MM.1S (cell line): ENCODE measurements around the gene CLEC16A.

Experiments
- CTCF ChIP-seq: fragments of 300-600 bp; sonication (generic); IDR thresholded peaks from 2 replicates; pipeline ENCODE4 v1.5.1; 2016; ENCODE audit warnings: antibody characterized with exemption, low read length, mixed read lengths
- EZH2 ChIP-seq: fragments of 300-600 bp; sonication (generic); optimal IDR thresholded peaks from 2 replicates; pipeline ENCODE3; 2017; ENCODE audit warnings: low read depth, mild to moderate bottlenecking, antibody characterized with exemption, low read length, mixed read lengths
- EZH2phosphoT487 ChIP-seq: fragments of 300-600 bp; sonication (generic); IDR thresholded peaks from 2 replicates; pipeline ENCODE4 v1.6.1; 2018; ENCODE audit warnings: antibody characterized with exemption, low read length

DNA sequence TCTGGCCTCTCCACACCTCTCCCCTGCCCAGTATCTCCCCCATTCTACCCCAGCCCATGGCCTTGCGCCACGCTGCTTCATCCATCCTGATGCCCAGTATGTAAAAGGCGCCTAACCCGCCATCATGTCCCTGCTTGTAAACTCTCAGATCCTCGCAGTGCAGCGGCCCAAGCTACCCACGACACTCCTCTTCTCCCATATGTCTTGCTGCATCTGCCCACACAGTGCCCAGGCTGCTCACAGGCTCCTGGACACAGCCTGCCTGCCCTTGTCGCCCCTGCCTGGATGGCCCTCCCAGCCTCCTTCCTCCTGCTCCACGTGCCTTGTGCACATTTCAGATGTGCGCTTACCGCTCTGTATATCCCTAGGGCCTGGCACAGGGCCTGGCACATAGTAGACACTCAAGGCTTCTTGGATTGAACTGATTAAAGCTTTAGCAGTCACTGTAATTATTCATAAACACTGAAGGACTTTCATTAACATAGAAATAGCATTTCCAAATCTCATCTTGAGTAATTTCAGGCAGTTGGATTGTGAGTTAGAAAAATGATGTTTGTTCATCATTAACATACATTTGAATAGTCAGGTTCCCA is 129.1 kb downstream of the CLEC16A start:
- no peak for TF ChIP-seq CTCF
- TF ChIP-seq EZH2 = no peak
- no peak for TF ChIP-seq EZH2phosphoT487
